Prostate gland (tissue), 2 donors: ENCODE measurements around the gene RASGEF1B.

ENCODE experiments used
- CTCF ChIP-seq, 4 experiments: fragments of 200-600 bp in 2 of 4; fragments of 450-650 bp in 2 of 4; sonication (generic) in 2 of 4; IDR thresholded peaks; 1 replicate in 3 of 4; 2 replicates in 1 of 4; pipeline ENCODE4 v1.5.1; 2016 to 2019; ENCODE audit warnings: antibody characterized with exemption in 4 of 4, mild to moderate bottlenecking in 2 of 4, moderate library complexity in 2 of 4
- POLR2A ChIP-seq: fragments of 450-650 bp; IDR thresholded peaks from one replicate; pipeline ENCODE4 v1.6.1; 2016; ENCODE audit warnings: antibody characterized with exemption, mild to moderate bottlenecking

GRCh38 chr4:81459228-81459627 is 12.5 kb downstream of the RASGEF1B start:
- TF ChIP-seq CTCF (IDR thresholded peaks at IDR 0.05), result no peak
- no peak for TF ChIP-seq POLR2A
